Lower leg skin (tissue), 4 donors: ENCODE measurements around the gene SNRPD3. TPM values are rescaled to one million over a fixed set of nuclear protein-coding genes. Genes with fewer than 3 reads are reported as not detected.

Source experiments
- DNase-seq, 2 donors: peaks; one replicate each; pipeline ENCODE4 v3.0.0-alpha.2; 2019; ENCODE audit warnings: low spot score in 2 of 2
- H3K4me3 ChIP-seq: fragments of 200-600 bp; sonication (generic); 2 replicates; pipeline ENCODE4 v1.5.1; 2017; ENCODE audit warnings: mild to moderate bottlenecking, low read depth; ENCODE audit not compliant: poor library complexity, severe bottlenecking
- POLR2A ChIP-seq, 2 donors: fragments of 450-650 bp; IDR thresholded peaks; one replicate each; pipeline ENCODE4 v1.6.1; 2016 to 2017; ENCODE audit warnings: antibody characterized with exemption in 2 of 2, mild to moderate bottlenecking in 1 of 2, moderate library complexity in 1 of 2
- WGBS, 2 donors: methylation state at CpG; one replicate each; pipeline ENCODE4 v1.1.5; 2018; 5-methylcytosine and 5-hydroxymethylcytosine counted together
- intact Hi-C: fragments of 100-400 bp; cut with DNase I; formaldehyde crosslinking; loops from one replicate; pipeline ENCODE4 v1.15.0; 2023; ENCODE audit warnings: low total_unique reads
- total RNA-seq, 4 donors: library from RNA; depleted of rRNA; stranded (reverse); fragments of >200 nt; gene quantifications; one replicate each; pipeline ENCODE4 v1.1.0, GENCODE V29; 2016
- TF ChIP-seq, protein P1 (sequence below), 3 donors: fragments of 450-650 bp; IDR thresholded peaks; one replicate each; pipeline ENCODE4 v1.5.1; 2016; ENCODE audit warnings: antibody characterized with exemption in 3 of 3, mild to moderate bottlenecking in 3 of 3, moderate library complexity in 2 of 3

The SNRPD3 gene
- total RNA-seq, 4 donors from 2014 or later: 108 to 134 (median 116) TPM

- H3K4me3 ChIP-seq: no peak overlapping the region
- TF ChIP-seq, protein P1, sequence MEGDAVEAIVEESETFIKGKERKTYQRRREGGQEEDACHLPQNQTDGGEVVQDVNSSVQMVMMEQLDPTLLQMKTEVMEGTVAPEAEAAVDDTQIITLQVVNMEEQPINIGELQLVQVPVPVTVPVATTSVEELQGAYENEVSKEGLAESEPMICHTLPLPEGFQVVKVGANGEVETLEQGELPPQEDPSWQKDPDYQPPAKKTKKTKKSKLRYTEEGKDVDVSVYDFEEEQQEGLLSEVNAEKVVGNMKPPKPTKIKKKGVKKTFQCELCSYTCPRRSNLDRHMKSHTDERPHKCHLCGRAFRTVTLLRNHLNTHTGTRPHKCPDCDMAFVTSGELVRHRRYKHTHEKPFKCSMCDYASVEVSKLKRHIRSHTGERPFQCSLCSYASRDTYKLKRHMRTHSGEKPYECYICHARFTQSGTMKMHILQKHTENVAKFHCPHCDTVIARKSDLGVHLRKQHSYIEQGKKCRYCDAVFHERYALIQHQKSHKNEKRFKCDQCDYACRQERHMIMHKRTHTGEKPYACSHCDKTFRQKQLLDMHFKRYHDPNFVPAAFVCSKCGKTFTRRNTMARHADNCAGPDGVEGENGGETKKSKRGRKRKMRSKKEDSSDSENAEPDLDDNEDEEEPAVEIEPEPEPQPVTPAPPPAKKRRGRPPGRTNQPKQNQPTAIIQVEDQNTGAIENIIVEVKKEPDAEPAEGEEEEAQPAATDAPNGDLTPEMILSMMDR (IDR thresholded peaks at IDR 0.05): no peak
- TF ChIP-seq POLR2A (IDR thresholded peaks at IDR 0.05): no peak
- intact Hi-C loops: no loop called here
- WGBS, 2 donors: 82 to 87% methylated on average over 10 of the region's 10 CpGs
- DNase-seq: no peak
These were observed 29.1 kb downstream of the SNRPD3 start for GRCh38 chr22:24584871-24585411.

GRCh38 chr22:24585461-24585860 is 29.7 kb downstream of the SNRPD3 start:
- WGBS, 2 donors: 100% methylated on average over 3 of the region's 3 CpGs
- no peak for TF ChIP-seq POLR2A (IDR thresholded peaks at IDR 0.05)
- TF ChIP-seq, protein P1 (IDR thresholded peaks at IDR 0.05): no peak
- intact Hi-C loops: no loop called here
- DNase-seq: no peak
- H3K4me3 ChIP-seq: no peak overlapping the region

DNA sequence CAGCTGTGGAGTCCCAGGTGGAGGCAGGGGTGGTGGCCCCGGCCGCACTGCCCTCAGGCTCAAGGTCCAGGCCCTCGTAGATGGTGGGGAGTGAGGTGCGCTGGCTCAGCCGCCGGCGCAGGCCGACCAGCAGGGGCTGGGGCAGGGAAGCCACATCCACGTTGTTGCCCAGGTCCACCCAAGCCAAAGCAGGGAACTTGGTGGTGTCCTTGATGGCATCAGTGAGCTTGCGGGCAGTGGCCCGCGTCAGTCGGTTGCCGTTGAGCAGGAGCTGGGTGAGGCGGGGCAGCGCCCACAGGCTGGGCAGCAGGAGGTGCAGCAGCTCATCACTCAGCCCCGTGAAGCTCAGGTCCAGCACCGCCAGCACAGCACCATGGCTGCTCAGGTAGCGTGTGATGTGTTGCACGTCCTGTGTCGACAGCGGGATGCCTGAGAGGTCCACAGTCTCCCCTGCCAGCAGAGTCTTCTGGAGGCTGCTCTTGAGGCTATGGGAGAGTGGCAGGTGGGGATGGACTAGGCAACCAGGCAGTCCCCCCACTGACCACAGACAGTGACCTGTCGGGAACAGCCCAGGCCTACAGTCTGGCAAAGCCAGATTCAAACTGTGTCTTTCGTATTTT is 30.2 kb downstream of the SNRPD3 start:
- TF ChIP-seq POLR2A (IDR thresholded peaks at IDR 0.05): no peak
- WGBS, 2 donors: 90 to 94% methylated on average over 11 to 16 of the region's 24 CpGs
- intact Hi-C loops: no loop called here
- DNase-seq: no peak
- no peak overlapping the region for H3K4me3 ChIP-seq

DNA sequence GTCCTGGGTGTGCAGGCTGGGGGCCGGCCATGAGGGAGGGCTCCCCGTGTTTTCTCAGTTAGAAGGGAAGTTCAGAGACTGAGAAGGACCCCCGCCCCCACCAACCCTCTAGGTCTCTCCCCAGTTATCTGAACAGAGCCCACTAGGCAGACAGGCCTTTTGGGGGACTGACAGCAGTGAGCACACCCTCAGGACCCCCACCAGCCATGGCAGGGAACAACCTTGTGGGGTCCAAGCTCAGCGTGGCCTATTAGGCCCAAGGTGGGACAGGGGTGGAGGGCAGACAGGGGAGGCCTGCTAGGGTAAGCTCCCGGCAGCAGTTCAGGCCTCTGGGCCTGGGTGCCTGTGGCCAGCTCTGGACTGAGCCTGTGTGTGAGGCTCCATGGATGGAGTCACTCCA is 31.5 kb downstream of the SNRPD3 start:
- 80 to 83% methylated on average over 5 of the region's 5 CpGs for WGBS, 2 donors
- no peak for DNase-seq
- TF ChIP-seq, protein P1 (IDR thresholded peaks at IDR 0.05): no peak
- TF ChIP-seq POLR2A (IDR thresholded peaks at IDR 0.05): no peak
- intact Hi-C loops: no loop called here
- H3K4me3 ChIP-seq: no peak overlapping the region

DNA sequence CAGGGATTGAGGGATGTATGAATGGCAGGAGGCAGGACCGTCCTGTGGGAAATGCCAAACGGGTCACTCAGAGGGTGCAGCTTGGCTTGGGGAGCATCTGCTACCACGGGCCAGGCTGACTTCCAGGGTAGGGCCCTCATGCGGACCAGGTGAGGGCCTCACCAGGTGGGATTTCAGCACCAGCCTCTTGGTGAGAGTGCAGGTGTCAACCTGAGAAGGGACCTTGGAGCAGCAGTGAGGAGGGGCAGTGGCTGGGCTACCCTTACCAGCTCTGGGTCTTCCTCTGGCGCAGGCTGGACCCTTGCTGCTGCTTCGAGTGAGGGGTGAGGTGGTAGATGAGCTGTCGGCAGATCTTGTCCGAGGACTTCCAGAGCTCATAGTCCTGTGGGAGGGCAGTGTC is 32.1 kb downstream of the SNRPD3 start:
- H3K4me3 ChIP-seq: no peak overlapping the region
- WGBS, 2 donors: 85 to 87% methylated on average over 7 to 8 of the region's 8 CpGs
- TF ChIP-seq, protein P1 (IDR thresholded peaks at IDR 0.05): no peak
- TF ChIP-seq POLR2A (IDR thresholded peaks at IDR 0.05): no peak
- no peak for DNase-seq
- intact Hi-C loops: no loop called here

DNA sequence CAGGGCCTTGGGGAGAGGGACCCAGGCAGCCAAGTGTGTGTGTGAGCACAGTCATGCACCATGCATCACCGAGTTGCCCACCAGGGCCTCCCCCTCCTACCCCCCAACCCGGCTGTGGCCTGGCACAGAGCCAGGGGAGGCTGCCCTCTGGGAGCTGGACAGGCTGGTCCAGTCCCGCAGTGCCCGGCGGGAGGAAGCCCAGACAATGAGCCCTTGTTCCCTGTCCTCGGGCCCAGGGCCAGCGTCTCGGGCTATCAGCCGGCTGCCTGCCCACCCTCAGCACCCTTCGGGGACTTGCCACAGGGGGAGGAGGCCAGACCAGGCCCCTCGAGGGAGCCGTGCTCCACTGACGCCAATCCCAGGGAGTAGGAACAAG is 32.6 kb downstream of the SNRPD3 start:
- intact Hi-C loops: no loop called here
- DNase-seq: no peak
- H3K4me3 ChIP-seq: no peak overlapping the region
- TF ChIP-seq, protein P1 (IDR thresholded peaks at IDR 0.05): no peak
- no peak for TF ChIP-seq POLR2A (IDR thresholded peaks at IDR 0.05)
- 56 to 71% methylated on average over 12 to 13 of the region's 13 CpGs for WGBS, 2 donors
